GM19468 (cell line): ENCODE data around the gene SMPD3.

Experiments
- ATAC-seq: cut with Tn5 transposase; IDR thresholded peaks from one replicate; pipeline ENCODE4 v1.9.1; 2021; ENCODE audit warnings: mild to moderate bottlenecking, moderate library complexity, moderate number of reproducible peaks; ENCODE audit not compliant: unreplicated experiment; ENCODE audit errors: extremely low read depth

Gene SMPD3

DNA sequence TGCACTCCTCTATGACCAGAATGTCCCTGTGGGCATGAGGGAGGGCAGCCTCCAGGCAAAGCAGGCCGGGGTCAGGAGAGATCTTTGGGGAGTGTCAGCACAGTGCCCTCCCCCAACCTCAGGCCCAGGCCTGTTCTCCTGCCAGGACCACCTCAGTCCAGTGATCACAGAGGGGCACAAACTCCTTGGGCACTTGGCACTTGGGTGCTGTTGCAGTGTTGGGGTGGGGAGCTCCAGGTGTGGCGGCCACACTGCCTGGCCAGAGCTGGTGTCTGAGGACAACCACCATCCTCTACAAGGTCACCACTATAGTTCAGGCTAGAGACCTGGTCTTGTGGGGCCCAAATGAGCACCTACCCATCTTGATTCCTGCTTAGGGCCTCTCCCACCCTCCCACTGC is 37.2 kb downstream of the SMPD3 start:
- ATAC-seq = no peak

DNA sequence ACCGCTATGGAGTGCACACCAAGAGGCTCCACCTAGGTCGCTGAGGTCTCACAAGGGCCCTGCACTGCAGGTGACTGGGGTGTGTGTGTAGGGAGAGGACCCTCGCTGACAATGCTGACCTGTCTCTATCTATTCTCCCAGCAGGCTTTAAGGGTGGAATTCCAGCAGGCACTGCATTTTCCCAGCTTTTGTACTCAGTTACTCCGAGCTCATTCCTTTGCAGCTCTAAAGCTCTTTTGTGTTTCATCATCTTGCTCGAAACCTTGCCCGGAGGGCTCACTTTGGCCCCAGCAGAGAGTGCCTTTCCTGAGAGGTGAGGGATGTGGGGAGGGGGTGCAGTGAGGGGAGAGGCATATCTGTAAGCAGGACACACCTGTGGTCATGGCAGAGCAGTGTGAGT is 39.3 kb downstream of the SMPD3 start:
- no peak for ATAC-seq

DNA sequence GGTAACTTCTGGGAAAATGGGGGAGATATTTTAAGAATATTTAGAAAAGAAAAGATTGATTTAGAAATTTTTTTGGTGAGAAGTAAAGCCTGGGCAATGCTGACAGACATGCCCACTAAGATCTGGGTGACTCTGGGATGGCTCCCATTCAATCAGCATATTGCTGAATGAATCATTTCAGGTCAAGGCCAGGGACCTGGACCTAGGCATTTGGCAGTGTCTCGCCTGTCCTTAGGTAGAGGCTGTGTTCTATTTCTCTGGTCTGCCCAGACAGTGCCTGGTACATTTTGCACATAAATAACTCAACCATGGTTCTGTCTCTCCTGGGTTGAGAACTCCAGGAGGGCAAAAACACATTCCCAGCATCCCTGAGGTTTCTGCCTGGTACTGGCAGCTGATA is 39.9 kb downstream of the SMPD3 start:
- ATAC-seq = no peak

DNA sequence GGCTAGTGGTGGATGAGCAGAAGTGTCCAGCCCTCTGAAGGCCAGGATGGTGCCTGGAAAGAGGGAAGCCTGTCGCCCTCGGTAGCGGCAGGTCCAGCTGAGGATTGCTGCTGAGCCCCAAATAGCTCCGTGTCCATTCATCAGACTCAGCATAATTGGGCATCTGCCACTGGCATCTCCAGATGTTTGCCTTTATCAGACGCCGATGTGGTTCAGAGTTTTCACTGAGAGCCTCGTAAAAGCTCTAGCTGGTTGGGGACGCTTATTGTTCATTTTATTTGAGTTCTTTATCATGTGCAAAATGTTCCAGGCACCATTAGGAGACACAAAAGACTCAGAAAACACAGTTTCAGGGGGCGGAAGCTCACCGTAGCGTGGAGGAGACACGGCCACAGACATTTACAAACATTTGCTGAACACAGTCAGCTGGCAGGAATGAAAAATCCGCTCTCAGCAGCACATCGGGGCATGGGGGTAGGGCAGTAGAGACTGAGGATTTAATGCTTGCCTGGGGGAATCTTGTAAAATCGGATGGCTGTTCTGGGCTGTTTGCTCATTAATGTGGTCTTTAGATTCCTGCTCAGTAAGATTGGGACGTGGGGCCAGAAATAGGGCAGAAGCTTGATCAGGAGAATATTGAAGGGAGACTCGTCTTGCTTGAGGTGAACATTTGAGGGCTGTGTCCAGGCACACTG is 41.7 kb downstream of the SMPD3 start:
- no peak for ATAC-seq

DNA sequence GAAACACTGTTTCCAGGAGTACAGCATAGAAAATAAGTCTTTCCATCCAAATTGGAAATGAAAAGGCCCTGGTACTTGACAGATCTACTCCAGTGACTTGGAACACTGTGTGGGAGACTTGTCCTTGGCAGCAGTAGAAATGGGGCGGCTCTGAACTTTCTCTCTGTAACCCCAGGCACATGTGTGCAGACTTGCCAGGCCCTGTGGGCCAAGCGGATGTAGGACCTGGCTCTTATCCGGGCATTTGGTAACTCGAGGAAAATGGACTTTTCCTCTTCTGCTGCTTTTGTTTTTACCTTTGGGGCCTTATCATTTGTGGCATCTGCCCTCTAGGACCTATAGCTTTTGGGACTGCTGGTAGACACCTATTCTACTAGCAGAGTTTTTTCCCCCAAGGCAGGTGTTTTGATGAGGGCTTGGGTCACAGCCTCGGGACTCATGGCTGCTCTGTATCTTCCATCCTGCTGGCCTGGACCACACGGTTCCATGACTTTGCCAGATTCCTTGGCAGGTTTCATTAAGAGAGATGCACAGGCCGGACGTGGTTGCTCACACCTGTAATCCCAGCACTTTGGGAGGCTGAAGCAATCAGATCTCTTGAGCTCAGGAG is 43.5 kb downstream of the SMPD3 start:
- ATAC-seq = no peak

DNA sequence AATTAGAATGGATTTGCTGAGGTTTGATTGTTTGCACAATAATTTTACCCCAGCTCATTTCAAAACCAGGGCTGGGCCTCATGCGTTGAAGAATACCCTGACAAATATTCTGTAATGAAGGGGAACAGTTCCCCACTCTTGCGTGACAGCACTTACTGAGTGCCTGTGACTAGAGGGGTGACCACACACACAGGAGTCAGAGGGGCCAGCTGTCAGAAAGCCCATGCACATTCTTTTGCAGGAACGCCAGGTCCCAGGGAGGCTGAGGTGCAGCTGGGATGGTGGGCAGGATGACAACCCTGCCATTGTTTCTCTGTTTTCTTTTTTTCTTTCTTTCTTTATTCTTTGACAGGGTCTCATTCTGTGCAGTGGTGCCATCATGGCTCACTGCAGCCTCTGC is 44.6 kb downstream of the SMPD3 start:
- no peak for ATAC-seq

DNA sequence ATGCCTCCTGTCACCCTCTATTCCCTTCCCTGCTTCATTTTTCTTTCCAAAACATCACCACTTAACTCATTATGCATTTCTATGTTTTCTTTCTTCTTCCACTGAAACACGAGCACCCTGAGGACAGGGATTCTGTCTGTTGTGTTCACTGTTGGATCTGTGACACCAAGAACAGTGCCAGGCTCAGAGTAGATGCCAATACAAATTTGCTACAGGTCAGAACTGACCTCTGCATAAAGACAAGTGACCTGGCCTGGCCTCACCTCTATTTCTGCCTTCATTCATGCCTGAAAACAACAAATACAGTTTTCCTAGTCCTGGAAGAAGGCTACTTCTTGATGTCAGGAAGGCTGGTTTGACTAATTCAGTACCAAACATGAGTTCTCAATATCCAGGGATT is 45.1 kb downstream of the SMPD3 start:
- ATAC-seq = no peak

DNA sequence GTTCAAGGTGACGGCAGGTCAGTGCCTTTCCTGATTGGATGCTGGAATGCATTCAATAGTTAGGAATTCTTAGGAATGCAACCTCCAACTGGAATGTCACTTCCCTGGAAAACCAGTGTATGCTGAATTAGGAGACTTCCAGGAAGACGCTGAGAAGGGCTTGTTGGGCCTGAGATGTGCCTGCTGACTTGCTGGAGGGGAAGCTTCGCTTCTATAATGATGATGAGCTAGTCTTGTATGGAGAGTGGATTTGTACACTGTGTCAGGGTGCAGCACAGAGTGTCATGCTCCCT is 45.6 kb downstream of the SMPD3 start:
- no peak for ATAC-seq

DNA sequence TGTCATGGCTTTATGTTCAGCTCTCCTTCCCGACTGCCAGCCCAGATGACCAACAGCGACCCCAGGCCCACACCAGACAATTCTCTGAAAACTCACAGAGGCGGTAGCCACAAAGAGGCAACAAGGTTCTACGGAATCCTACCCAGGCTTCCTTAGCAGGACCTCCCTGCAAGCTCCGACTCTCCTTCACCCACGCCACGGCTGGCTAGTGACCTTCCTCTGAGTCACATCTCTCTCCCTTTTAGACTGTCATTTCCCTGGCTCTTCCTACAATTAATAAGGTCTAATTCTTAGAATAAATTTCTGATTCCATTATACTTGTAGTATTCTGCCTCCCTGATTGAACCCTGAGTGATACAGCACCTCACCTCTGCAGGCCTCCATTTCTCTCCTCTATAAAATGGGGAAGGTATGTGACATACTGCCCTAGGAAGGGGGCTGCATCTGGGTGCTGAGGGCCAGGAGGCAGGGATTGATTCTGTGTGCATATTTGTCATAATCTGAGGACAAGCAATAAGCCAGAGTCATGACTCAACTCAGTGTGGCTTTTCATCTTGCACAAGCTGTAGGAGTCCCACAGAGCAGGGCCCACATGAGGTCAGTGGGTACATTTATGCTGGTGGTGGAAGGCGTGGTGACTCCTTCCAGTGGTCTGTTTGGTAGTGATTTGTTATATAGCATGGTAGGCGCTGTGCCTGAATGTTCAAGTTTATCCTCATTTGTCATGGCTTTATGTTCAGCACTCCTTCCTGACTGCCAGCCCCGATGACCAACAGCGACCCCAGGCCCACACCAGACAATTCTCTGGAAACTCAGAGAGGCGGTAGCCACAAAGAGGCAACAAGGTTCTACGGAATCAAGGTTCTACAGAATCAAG is 46.2 kb downstream of the SMPD3 start:
- no peak for ATAC-seq

DNA sequence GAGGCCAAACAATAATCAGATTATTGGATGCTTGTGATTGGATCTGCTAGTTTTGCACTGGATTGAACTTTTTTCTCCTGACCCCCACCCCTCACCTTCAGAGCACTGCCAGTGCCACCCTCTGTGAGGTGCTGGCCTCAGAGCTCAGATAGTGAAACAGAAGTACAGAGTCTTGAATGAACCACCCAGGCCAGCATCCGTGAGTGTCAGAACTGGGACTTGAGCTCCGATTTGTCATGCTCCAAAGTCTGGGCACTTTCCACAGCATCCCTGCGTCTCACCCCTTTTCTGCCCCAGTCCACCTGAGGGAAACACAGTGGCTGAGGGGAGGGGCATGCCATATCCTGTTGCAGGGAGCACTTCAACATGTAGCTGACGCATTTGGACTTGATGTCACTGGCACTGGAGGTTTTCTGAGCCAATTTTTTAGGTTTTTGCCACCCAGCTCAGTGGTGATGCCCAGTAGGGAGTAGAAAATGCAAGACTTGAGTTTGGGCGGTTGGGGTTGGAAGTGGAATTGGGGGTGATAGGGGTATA is 47.3 kb downstream of the SMPD3 start:
- ATAC-seq = no peak

DNA sequence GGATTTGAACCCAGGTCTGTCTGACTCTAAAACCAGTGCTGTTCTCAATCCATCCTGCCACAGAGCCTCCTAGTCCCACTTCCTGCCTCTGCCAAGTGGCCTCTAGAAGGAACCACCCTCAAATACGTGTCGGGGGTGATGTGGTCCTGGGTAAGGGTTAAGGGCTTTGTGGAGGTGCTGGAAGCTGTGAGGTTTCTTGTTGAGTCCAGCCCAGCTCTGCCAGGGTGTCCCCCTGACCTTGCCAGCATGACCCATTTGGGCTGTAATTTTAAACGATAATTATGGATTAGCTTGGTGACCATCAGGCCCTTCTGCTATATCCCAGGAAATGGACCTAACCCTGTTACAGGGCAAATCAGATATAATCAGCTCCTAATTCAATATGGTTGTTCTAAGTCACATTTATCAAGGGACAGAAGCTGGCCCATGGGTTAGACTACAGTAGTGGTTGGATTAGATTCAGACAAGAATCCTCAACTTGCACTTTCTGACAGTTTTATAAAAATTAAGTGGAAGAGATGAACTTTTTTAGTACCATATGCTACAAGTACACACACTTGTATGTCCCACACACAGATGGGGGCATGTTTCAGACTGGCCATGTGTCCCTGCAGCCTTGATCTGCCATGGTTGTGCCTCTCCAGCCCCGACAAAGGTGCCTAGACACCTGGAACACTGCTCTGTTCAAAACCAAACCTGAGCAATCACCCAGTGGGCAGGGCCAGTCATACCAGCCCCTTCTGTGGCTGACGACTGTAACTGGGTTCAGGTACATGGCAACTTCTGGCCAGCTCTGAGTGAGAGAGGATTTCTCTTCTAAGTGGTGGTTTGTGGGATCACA is 48.0 kb downstream of the SMPD3 start:
- no peak for ATAC-seq

DNA sequence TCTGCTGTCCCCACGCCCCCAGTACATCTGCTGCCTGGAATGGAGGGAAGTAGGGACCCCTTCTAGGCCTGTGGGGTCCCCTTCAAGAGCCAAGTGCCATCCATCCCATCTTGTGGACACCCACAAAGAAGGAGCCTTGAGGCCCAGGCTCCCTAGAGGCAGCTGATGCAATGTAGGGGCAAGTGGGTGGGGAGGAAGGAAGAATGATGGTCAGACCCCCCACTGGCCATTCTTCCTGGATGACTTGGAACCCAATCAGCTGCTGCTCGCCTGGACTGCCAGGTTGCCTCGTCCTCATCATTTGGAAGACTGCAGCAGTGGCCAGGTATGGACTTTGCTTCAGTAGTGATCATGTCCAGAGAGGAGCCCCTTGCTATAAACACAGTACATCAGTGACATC is 48.9 kb downstream of the SMPD3 start:
- no peak for ATAC-seq

DNA sequence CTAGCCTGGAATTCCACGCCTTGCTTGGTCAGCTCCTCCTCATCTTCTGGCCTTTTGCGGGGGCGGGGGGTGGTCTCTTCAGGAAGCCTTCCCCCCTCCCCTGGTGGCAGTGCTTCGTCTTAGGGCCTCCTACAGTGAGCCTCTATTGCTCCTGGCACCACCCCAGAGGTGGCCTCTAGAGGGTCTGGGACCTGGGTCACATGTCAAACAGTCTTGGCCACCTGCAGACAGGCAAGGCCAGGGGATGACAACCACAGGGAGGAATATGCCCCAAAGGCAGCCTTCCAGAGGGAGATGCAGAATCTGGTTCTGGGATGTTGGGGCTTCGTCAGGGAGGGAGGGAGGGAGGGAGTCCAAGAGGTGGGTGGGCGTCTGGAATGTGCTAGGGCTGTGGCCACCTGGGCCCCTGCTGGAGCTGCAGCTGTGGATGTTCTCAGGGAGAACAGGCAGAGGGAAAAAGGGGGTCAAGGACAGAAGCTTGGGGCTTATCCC is 50.6 kb downstream of the SMPD3 start:
- no peak for ATAC-seq

DNA sequence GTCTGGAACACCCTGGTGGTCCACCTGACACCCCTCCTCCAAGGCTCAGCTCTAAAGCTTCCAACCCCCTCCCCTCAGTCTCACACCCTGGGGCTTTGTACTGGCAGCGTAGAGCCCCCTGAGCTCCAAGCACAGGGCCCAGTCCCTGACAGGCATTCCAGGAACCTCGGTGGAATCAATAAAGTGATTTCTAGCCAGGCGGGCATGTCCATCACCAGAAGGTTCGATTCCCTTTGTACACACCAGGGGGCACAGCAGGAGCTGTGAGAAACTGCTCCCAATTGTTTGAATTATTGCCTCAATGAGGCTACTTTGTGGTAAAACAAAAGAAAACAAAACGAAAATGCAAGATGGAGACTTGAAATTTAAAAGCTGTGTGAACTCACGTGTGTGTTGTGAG is 51.8 kb downstream of the SMPD3 start:
- ATAC-seq = no peak

DNA sequence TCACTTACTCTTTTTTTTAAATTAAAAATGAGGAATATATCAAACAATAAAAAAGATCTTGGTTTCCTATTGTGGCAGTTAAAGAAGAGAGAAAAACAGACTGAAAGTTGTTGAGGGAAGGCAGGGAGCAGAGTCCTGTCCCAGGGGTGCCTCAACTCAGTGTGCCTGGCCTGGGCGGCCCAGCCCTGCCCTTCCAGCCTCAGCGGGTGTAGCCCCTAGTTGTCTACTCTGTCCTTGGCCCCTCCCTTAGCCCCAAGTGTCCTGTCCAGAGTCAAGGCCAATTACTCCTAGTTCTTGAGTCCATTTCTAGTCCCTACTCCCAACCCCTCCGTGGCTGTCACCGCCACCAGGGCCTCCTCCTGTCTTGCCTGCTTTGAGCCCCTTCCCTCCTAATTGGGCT is 52.5 kb downstream of the SMPD3 start:
- ATAC-seq = no peak

DNA sequence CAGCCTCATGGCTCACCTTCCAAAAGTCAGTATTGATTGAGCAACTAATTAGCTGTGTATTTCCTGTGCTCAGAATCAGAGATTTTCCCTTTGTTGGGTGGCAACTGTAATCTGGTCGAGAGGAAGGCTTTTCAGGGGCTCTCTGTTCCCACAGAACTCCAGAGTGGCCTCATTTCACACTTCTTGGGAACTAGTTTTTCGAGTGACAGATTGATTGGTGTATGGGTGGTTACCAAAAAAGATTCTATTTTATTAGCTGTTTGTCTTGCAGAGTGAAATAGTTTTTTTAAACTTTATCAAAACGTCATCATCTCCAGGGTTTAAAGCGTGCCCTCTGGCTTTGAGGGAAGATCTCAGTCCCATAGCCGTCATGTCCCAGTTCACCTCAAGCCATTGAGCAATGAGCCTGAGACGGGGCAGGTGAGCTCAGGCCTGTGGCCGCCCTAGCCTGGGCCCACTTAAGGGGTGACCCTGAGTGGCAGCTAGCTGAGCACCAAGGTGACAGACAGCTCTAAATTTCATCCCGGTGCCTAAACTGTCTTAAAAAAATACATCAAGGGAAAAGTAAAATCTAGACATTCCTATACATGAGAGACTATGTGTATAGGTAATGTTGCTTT is 53.0 kb downstream of the SMPD3 start:
- ATAC-seq = no peak

DNA sequence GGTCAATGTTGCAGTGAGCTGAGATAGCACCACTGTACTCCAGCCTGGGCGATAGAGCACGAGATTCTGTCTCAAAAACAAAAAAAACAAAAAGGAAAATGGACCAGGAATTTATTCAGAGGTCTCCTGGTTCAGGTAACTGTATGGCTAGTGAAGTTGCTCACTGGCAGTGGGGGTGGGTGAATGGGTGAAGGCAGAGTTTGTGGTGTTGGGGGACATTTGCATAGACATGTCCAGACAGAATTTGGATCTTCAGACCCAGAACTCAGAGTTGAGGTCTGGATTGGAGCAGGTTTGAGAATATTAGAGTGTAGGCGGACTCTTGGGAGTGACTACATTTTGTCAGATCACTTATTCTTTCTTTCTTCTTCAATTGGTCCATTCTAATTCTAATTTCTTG is 55.0 kb downstream of the SMPD3 start:
- no peak for ATAC-seq

DNA sequence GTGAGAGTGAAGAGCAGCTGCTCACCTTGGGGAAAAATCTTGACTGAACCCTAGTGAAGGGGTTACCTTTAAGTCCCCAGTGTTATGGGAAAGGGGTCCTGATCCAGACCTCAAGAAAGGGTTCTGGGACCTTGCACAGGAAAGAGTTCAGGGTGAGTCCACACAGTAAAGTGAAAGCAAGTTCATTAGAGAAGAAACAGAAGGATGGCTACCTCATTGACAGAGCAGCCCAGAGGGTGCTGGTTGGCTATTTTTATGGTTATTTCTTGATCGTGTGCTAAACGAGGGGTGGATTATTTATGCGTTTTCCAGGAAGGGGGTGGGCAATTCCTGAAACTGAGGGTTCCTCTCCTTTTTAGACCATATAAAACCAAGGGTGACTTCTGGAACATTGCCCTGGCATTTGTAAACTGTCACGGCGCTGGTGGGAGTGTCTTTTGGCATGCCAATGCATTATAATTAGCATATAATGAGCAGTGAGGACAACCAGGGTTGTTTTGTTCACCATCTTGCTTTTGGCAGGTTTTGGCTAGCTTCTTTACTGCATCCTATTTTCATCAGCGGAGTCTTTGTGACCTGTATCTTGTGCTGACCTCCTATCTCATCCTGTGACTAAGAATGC is 58.4 kb downstream of the SMPD3 start:
- ATAC-seq = no peak

DNA sequence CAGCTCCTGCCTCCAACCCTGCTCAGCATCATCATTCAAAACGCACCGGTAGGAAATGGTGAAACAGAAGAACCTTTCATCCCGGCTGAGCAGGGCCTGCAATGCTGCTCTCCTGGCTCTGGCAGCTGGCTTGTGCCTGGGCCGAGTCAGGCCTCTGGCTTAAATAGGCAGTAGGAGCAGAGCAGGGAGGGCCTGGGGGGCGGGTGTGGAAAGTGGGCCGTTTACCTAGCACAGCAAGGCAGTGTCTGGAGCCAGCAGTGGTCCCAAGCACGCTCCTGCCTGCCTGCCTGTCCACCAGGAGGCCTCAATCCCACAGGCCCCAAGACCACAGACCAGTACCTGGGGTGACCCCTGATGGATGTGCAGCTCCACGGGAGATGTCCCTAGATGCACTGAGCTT is 59.3 kb downstream of the SMPD3 start:
- ATAC-seq = no peak
